AG10803 (cell line): ENCODE measurements around the gene OR2M5.

Experiments used
- DNase-seq: peaks from one replicate; pipeline ENCODE4 v3.0.0; 2010; ENCODE audit warnings: low read depth
- H3K4me3 ChIP-seq: 2 replicates; pipeline ENCODE4 v1.5.1; 2011; ENCODE audit warnings: mild to moderate bottlenecking, low read length, control low read depth
- TF ChIP-seq, protein P1 (sequence below): conservative IDR thresholded peaks from 2 replicates; pipeline ENCODE4 v1.5.1; 2011; ENCODE audit warnings: mild to moderate bottlenecking, low read length, control low read depth, inconsistent platforms

Gene OR2M5

DNA sequence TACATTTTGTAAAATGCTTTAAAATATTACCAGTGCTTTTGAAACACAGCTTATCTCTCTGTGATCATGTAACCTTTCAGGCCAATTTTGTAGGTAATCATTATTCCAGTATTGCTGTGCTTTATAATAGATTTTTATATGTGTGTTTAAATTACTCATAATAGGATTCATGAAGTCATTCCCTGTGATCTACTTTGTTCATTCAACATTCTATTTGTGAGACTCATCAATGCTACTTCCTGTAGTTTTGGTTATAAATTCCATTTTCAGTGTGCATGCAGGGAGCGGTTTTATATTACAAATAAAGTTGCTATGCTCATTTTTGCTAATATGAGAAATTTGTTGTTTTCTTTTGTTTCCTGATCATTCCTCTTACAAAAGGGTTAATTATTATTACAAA is 4.1 kb upstream of the OR2M5 start:
- TF ChIP-seq, protein P1, sequence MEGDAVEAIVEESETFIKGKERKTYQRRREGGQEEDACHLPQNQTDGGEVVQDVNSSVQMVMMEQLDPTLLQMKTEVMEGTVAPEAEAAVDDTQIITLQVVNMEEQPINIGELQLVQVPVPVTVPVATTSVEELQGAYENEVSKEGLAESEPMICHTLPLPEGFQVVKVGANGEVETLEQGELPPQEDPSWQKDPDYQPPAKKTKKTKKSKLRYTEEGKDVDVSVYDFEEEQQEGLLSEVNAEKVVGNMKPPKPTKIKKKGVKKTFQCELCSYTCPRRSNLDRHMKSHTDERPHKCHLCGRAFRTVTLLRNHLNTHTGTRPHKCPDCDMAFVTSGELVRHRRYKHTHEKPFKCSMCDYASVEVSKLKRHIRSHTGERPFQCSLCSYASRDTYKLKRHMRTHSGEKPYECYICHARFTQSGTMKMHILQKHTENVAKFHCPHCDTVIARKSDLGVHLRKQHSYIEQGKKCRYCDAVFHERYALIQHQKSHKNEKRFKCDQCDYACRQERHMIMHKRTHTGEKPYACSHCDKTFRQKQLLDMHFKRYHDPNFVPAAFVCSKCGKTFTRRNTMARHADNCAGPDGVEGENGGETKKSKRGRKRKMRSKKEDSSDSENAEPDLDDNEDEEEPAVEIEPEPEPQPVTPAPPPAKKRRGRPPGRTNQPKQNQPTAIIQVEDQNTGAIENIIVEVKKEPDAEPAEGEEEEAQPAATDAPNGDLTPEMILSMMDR: no peak
- DNase-seq: no peak
- H3K4me3 ChIP-seq: no peak overlapping the region

DNA sequence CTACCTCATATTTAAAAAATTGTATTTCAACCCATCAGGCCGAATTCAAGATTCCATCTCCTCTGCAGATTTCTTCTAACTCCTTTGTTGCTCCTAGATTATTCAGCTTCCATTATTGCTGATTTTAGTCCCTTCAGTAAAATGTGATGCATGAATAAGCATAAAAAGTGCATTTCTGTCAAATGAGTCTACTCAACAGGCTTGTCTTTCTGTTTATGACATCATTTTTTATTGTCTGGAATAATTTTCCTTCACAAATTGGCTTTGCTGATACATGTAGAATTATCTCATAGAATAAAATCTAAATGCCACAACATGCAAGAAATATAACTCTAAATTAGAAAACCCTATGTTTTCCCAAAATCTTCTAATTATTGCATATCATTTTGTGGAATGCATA is 1.6 kb upstream of the OR2M5 start:
- no peak for DNase-seq
- H3K4me3 ChIP-seq: no peak overlapping the region
- TF ChIP-seq, protein P1: no peak

DNA sequence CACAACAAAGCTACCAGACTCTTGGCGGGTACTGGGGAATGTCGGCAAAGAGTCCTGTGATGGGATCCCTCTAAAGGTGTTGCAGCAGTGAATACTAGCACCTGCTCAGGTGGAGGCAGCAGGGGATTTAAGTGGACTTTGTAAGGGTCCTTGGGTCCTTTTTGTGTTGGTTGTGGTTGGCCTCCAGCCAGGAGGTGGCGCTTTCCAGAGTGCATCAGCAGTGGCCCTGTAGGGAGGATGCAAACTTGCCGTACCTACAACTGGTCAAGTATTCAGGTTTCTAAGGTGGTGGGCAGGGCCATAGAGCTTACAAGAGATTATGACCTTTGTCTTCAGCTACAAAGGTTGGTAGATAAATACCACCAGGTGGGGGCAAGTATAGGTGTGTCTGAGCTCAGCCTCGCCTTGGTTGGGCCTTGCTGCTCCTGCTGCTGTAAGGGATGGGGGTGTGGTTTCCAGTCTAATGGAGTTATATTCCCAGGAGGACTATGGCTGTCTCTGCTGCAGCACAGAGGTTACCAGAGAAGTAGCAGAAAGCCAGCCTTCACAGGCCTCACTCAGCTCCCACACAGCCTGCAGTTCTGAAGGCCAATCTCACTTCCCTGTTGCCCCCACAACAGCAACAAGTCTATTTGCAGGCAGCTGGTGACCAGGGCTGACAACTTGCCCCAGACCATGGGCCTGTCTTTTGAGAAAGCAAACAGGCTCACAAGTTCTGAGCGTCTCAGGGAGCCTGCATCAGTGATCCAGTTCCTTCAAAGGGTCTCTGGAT is 7.3 kb downstream of the OR2M5 start:
- DNase-seq: no peak
- no peak overlapping the region for H3K4me3 ChIP-seq
- TF ChIP-seq, protein P1: no peak

DNA sequence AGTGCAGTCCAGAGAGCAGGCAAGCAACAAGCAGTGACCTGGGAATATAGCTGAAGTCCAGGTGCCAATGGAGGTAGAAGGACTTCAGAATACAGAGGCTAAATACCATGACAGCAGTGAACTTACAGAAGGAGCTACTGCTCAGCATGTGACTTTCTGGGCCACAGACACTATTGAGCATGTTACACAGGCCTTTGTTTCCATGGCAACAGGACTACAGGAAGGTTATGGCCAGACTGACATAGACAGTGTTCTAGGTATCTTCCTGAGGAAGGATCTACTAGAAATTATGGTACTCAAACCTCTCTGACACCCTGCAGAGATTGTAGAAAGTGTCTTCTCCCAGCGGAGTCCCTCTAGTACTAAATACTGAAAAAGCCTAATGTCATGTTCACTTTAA is 11.0 kb downstream of the OR2M5 start:
- no peak overlapping the region for H3K4me3 ChIP-seq
- DNase-seq: no peak
- TF ChIP-seq, protein P1: no peak

DNA sequence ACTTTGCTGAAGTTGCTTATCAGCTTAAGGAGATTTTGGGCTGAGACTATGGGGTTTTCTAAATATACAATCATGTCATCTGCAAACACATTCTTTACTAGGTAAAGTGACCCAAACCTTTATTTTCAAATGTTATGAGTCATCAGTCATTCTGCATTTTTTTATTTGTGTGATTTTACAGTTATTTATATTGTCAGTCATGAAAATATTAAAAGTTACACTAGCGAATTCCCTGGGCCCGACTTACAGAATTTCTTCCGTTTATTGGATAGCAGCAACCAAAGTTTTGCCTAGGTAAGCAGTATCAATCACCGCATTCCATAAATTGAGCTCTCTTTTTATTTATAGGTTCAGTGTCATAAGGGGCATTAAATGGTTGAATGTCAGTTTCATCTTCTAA is 13.8 kb downstream of the OR2M5 start:
- TF ChIP-seq, protein P1: no peak
- no peak for DNase-seq
- H3K4me3 ChIP-seq: no peak overlapping the region

DNA sequence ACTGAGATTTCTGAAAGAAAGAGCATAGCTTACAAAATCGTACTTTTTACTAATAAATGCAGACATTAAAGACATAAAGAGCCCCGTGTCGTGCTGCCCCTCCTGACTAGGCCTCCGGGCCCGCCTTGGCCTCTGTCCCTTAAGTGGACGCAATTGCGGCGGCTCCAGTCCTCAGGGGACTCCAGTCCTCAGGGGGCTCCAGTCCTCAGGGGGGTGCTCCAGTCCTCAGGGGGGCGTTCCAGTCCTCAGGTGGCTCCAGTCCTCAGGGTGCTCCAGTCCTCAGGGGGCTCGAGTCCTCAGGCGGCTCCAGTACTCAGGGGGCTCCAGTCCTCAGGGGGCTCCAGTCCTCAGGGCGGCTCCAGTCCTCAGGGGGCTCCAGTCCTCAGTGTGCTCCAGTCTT is 19.1 kb downstream of the OR2M5 start:
- H3K4me3 ChIP-seq: no peak overlapping the region
- TF ChIP-seq, protein P1: no peak
- no peak for DNase-seq

DNA sequence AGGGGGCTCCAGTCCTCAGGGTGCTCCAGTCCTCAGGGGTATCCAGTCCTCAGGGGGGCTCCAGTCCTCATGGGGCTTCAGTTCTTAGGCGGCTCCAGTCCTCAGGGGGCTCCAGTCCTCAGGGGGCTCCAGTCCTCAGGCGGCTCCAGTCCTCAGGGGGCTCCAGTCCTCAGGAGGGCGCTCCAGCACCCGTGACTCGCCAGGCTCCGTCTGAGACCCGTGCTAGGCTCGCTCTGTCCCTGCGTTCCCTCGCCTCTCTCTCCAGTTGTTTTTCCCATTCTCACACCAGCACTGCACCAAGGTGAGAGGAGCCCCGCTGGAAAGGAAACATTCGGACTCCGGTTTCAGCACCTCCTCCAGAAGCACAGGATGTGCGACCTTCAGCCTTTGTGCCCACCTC is 20.2 kb downstream of the OR2M5 start:
- TF ChIP-seq, protein P1: no peak
- no peak overlapping the region for H3K4me3 ChIP-seq
- DNase-seq: no peak
